ENCODE measurements around the gene FAXDC2.

FAXDC2 gene

DNA sequence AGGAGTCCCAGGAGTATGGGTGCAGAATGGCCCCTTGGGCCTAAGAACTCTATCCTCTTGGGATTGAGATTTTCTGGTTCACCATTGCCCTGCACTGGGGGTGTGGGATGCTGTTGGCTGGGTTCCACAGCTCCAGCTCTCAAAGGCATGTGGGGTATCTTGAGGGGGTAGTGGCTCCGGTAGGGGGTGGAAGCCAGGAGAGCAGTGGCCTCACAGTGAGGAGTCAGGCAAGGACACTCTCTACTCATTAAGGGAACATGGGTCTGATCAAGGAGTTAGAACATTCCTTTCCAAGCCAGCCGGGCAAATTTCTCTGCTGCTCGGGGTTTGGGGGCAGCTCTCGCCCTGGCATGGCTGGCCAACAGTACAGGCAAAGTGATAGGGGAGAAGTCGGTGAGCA is 62.2 kb downstream of the FAXDC2 start:
- H3K27me3 Mint-ChIP-seq (ENCODE audit: low read depth, poor library complexity), result no peaks in the 10 kb centered on the region
- TF ChIP-seq, protein P1, sequence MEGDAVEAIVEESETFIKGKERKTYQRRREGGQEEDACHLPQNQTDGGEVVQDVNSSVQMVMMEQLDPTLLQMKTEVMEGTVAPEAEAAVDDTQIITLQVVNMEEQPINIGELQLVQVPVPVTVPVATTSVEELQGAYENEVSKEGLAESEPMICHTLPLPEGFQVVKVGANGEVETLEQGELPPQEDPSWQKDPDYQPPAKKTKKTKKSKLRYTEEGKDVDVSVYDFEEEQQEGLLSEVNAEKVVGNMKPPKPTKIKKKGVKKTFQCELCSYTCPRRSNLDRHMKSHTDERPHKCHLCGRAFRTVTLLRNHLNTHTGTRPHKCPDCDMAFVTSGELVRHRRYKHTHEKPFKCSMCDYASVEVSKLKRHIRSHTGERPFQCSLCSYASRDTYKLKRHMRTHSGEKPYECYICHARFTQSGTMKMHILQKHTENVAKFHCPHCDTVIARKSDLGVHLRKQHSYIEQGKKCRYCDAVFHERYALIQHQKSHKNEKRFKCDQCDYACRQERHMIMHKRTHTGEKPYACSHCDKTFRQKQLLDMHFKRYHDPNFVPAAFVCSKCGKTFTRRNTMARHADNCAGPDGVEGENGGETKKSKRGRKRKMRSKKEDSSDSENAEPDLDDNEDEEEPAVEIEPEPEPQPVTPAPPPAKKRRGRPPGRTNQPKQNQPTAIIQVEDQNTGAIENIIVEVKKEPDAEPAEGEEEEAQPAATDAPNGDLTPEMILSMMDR (IDR thresholded peaks at IDR 0.05), result no peak

DNA sequence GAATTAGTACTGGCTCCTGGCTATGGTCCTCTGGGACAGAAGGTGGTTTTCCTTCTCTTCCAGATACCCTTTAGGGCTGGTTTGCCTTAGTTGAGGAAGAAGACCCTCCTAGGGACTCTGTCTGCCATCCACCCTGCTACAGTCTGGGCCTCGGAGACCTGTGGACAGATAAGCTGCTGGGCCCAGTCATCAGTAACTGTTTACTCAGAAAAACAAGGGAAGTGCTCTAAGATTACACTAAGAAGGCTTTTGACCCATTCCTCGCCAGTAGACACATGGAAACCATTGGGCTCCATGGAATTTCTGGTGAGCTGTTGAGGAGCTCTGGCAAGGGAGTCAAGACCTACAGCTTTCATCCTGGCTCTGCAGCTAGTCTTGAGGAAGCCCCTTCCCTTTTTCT is 64.0 kb downstream of the FAXDC2 start:
- TF ChIP-seq, protein P1 (IDR thresholded peaks at IDR 0.05), result no peak
- no peak overlapping the region for H3K27ac Mint-ChIP-seq
- no peaks in the 10 kb centered on the region for H3K9me3 Mint-ChIP-seq
- no peak for DNase-seq
- H3K4me1 Mint-ChIP-seq, result peaks cover 51% of the 10 kb centered on the region
- no peak overlapping the region for H3K4me3 Mint-ChIP-seq
- no peaks in the 10 kb centered on the region for H3K27me3 Mint-ChIP-seq (ENCODE audit: low read depth, poor library complexity)
- peaks cover 24% of the 10 kb centered on the region for H3K36me3 Mint-ChIP-seq (ENCODE audit: low read depth)

More for the DNA sequence above, 62.2 kb downstream of the FAXDC2 start:
- Mint-ChIP-seq H3K36me3 (ENCODE audit: low read depth) (peaks cover 27% of the 10 kb centered on the region), H3K4me3 (no peak overlapping the region), H3K9me3 (no peaks in the 10 kb centered on the region), H3K4me1 (peaks cover 33% of the 10 kb centered on the region), H3K27ac (peak overlapping the region; percentile 66)
- no peak for DNase-seq

DNA sequence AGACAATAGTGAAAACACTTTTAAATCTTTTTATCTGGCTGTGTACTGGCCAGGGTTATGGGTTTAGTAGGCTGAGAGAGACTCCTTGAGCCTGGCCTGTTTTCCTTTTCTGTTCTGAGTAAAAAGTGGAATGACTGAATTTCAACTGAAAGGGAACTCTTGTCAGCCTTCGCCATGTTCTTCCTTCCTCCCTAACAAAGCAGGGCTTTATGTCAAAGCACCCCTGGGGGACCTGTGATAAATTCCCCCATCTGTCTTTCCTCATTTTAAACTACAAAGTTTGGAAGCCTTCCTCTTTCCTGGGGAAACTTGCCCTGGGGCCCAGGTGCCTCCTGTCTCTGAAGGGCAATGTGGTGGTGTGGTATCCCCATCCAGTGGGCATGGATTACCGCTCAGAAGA is 65.5 kb downstream of the FAXDC2 start:
- H3K36me3 Mint-ChIP-seq (ENCODE audit: low read depth), result peaks cover 14% of the 10 kb centered on the region
- H3K4me3 Mint-ChIP-seq, result no peak overlapping the region
- DNase-seq, result no peak
- peaks cover 60% of the 10 kb centered on the region for H3K4me1 Mint-ChIP-seq
- H3K9me3 Mint-ChIP-seq, result no peaks in the 10 kb centered on the region
- H3K27me3 Mint-ChIP-seq (ENCODE audit: low read depth, poor library complexity), result no peaks in the 10 kb centered on the region
- peak overlapping the region; percentile 70 for H3K27ac Mint-ChIP-seq
- TF ChIP-seq, protein P1 (IDR thresholded peaks at IDR 0.05), result no peak

DNA sequence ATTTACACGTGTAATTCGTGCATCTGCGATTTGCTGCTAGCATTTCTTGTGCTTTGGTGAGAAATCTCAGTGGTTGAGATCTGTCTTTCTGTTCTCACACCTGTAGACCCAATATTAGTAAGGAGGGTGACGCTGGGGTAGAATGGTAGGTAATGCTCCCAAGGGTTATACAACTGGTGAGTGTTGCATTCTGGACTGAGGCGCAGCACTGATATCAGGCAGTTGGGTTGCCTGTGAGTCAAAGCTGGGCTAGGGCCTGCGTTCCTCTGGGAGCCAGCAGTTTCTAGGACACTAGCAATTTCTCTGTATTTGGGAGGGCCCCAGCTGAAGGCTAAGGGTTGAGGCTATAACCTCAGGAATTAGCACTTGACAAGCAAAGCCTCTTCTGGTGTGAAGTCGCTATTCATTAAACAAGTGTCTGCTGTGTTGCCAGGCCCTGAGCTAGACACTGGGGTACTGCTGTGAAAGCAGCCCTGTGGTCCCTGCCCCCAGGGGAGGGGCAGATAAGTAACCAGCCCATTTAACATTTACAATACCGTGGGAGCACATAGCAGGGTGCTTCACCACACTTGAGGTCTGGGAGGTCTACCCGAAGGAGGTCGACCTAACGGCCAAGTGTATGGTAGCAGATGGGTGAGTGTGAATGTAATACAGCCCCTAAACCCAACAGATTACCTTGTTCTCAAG is 66.5 kb downstream of the FAXDC2 start:
- H3K27ac Mint-ChIP-seq, result no peak overlapping the region
- DNase-seq, result no peak
- H3K27me3 Mint-ChIP-seq (ENCODE audit: low read depth, poor library complexity), result no peaks in the 10 kb centered on the region
- no peak overlapping the region for H3K4me3 Mint-ChIP-seq
- H3K9me3 Mint-ChIP-seq, result no peaks in the 10 kb centered on the region
- H3K36me3 Mint-ChIP-seq (ENCODE audit: low read depth), result peaks cover 18% of the 10 kb centered on the region
- TF ChIP-seq, protein P1 (IDR thresholded peaks at IDR 0.05), result no peak
- peaks cover 70% of the 10 kb centered on the region for H3K4me1 Mint-ChIP-seq

DNA sequence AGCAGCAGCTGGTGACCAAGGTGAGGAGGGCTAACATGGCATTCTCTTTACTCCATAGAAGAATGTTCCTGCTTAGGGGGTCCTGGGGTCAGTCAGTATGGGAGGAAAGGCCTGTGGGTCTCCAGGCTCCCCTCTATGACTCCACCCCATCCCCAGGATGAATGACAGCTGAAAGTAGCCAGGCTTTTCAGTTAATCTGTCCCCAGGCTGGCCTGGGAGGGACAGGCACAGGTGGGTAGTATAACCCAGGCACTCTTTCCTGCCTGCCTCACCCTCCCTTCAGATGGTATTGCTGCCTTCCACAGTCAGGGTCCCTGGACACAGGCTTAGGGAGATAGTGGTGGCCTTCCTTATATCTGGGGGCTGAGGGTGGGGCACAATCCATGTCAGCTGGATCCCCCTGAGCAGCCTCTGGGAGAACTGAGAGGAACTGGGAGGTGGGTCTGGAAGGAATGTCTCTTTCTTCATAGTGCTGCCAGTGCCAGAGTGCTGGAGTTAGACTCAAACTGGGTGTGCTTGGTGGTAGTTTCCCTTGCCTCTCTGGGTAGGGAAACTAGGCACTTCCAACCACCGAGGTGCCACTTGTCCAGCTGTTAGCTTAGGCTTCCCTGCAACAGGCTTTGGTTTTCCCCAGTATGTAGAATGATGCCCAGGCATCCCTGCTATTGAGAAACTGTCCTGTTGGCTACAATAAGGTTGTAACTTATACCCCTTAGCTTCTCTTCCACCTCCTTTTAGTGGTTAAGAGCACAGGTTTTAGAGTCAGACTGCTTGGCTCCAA is 67.4 kb downstream of the FAXDC2 start:
- Mint-ChIP-seq H3K27me3 (ENCODE audit: low read depth, poor library complexity) (no peaks in the 10 kb centered on the region), H3K9me3 (no peaks in the 10 kb centered on the region), H3K36me3 (ENCODE audit: low read depth) (peaks cover 9% of the 10 kb centered on the region), H3K27ac (peak overlapping the region; percentile 85), H3K4me1 (peaks cover 66% of the 10 kb centered on the region), H3K4me3 (no peak overlapping the region)
- DNase-seq, result no peak
- TF ChIP-seq, protein P1 (IDR thresholded peaks at IDR 0.05), result no peak
